ENCODE measurements around the gene CD276.

The CD276 gene

DNA sequence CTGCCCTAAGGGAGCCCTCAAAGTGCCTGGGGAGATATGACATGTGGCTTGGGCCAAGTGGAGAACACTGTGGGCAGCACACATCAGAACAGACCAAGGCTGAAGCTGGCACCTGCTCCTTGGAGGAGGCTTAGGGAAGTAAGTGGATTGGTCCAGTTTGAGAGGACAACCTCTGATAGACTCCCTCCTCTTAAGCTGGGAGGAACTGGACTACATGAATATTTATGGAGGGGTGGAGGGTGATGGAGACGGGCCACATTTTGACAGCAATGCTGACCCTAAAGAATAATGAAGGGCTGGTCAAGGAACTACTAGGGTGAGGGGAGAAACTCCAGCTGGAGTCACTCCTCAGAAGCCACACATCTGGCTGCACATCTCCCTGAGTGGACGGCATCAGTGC, 6.5 kb upstream of the CD276 start:
- Histone ChIP-seq H3K79me2 (ENCODE audit: control insufficient read depth, low read length) (no peaks in the 10 kb centered on the region), H3K4me2 (ENCODE audit: low read length) (no peak overlapping the region), H3F3A (ENCODE audit: control insufficient read depth, insufficient read depth) (no peaks in the 10 kb centered on the region), H3K36me3 (ENCODE audit: control insufficient read depth, low read length) (no peaks in the 10 kb centered on the region), H3K9me3 (ENCODE audit: control insufficient read depth, insufficient read depth, low read length) (no peaks in the 10 kb centered on the region), H3K4me3 (ENCODE audit: low read length) (no peak overlapping the region), H3K9me2 (replicated peaks; ENCODE audit: control insufficient read depth, low read length) (no peaks in the 10 kb centered on the region), H3K27ac (ENCODE audit: low read depth, low read length) (no peak overlapping the region), H4K20me1 (ENCODE audit: control insufficient read depth, insufficient read depth, low read depth, low read length) (no peaks in the 10 kb centered on the region), H3K4me1 (ENCODE audit: control insufficient read depth, low read length) (no peaks in the 10 kb centered on the region), H3K27me3 (ENCODE audit: control insufficient read depth, low read length) (peaks cover 27% of the 10 kb centered on the region)
- no peak for TF ChIP-seq EZH2phosphoT487 (IDR thresholded peaks at IDR 0.05; ENCODE audit: borderline replicate concordance, low read length)

DNA sequence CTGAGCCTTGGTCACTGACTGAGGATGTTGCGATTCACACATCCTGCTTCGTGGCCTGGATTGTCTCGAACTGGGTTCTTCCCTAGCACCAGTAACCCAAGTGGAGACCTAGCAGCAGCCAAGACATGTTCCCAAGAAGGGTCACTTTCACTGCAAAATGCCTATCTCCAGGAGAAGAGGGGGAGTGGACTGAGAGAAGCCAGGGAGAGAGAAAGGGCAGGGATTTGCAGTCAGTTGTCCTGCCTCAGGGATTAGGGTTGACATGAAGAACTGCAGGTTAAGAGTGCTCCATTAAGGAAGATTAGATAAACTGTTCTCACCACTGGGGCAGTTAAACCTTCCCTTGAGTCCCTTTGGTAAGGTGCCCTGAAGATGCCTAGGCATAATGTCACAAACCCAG, 5.7 kb upstream of the CD276 start:
- Histone ChIP-seq H3K27me3 (ENCODE audit: control insufficient read depth, low read length) (peaks cover 21% of the 10 kb centered on the region), H3K4me1 (ENCODE audit: control insufficient read depth, low read length) (no peaks in the 10 kb centered on the region), H3K79me2 (ENCODE audit: control insufficient read depth, low read length) (no peaks in the 10 kb centered on the region), H3K36me3 (ENCODE audit: control insufficient read depth, low read length) (no peaks in the 10 kb centered on the region), H3K4me2 (ENCODE audit: low read length) (no peak overlapping the region), H3K9me2 (replicated peaks; ENCODE audit: control insufficient read depth, low read length) (no peaks in the 10 kb centered on the region), H3K9me3 (ENCODE audit: control insufficient read depth, insufficient read depth, low read length) (no peaks in the 10 kb centered on the region), H3K4me3 (ENCODE audit: low read length) (no peak overlapping the region), H4K20me1 (ENCODE audit: control insufficient read depth, insufficient read depth, low read depth, low read length) (no peaks in the 10 kb centered on the region), H3K27ac (ENCODE audit: low read depth, low read length) (no peak overlapping the region), H3F3A (ENCODE audit: control insufficient read depth, insufficient read depth) (no peaks in the 10 kb centered on the region)
- TF ChIP-seq CTCF (IDR thresholded peaks at IDR 0.05; ENCODE audit: low read depth, low read length, poor library complexity, severe bottlenecking) (no peak), EZH2phosphoT487 (IDR thresholded peaks at IDR 0.05; ENCODE audit: borderline replicate concordance, low read length) (no peak)

DNA sequence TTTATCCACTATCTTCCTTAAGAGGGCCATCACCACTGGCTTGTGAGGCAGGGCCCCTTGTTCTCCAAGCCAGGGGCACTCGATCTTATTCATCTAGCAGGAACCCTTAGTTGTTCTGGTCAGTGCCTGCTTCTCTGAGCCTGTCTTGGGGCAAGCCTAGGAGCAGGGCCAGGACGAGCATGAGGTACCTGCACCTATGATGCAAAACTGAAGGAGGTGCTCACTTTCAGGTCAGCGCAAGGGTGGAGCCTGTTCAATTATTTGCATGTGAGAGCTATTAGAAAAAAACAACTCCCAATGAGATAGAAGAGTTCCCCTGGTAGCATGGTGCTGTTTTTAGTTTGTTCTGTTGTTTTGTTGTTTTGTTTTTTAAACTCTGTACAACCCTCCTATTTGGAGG, 5.0 kb upstream of the CD276 start:
- TF ChIP-seq EZH2phosphoT487 (IDR thresholded peaks at IDR 0.05; ENCODE audit: borderline replicate concordance, low read length) = no peak
- no peaks in the 10 kb centered on the region for H3F3A ChIP-seq (ENCODE audit: control insufficient read depth, insufficient read depth)
- no peaks in the 10 kb centered on the region for H4K20me1 ChIP-seq (ENCODE audit: control insufficient read depth, insufficient read depth, low read depth, low read length)
- no peaks in the 10 kb centered on the region for H3K36me3 ChIP-seq (ENCODE audit: control insufficient read depth, low read length)
- H3K4me2 ChIP-seq (ENCODE audit: low read length) = no peak overlapping the region
- H3K79me2 ChIP-seq (ENCODE audit: control insufficient read depth, low read length) = no peaks in the 10 kb centered on the region
- H3K4me3 ChIP-seq (ENCODE audit: low read length) = no peak overlapping the region
- no peaks in the 10 kb centered on the region for H3K4me1 ChIP-seq (ENCODE audit: control insufficient read depth, low read length)
- no peaks in the 10 kb centered on the region for H3K9me3 ChIP-seq (ENCODE audit: control insufficient read depth, insufficient read depth, low read length)
- peaks cover 14% of the 10 kb centered on the region; the same call in 1 of the 2 replicates for H3K27me3 ChIP-seq (ENCODE audit: control insufficient read depth, low read length)
- H3K27ac ChIP-seq (ENCODE audit: low read depth, low read length) = no peak overlapping the region
- no peaks in the 10 kb centered on the region for H3K9me2 ChIP-seq (replicated peaks; ENCODE audit: control insufficient read depth, low read length)

- TF ChIP-seq CTCF (IDR thresholded peaks at IDR 0.05; ENCODE audit: low read depth, low read length, poor library complexity, severe bottlenecking) (no peak), EZH2phosphoT487 (IDR thresholded peaks at IDR 0.05; ENCODE audit: borderline replicate concordance, low read length) (no peak)
- H3K4me1 ChIP-seq (ENCODE audit: control insufficient read depth, low read length) = no peaks in the 10 kb centered on the region
Observed at GRCh38 chr15:73679964-73680363, 4.2 kb upstream of the CD276 start.

More at GRCh38 chr15:73679964-73680363, 4.2 kb upstream of the CD276 start:
- Histone ChIP-seq H3K27me3 (ENCODE audit: control insufficient read depth, low read length) (peaks cover 10% of the 10 kb centered on the region; the same call in 1 of the 2 replicates), H3K36me3 (ENCODE audit: control insufficient read depth, low read length) (no peaks in the 10 kb centered on the region), H3K4me3 (ENCODE audit: low read length) (no peak overlapping the region), H3K79me2 (ENCODE audit: control insufficient read depth, low read length) (no peaks in the 10 kb centered on the region), H3K27ac (ENCODE audit: low read depth, low read length) (no peak overlapping the region), H3K4me2 (ENCODE audit: low read length) (no peak overlapping the region), H3F3A (ENCODE audit: control insufficient read depth, insufficient read depth) (no peaks in the 10 kb centered on the region), H4K20me1 (ENCODE audit: control insufficient read depth, insufficient read depth, low read depth, low read length) (no peaks in the 10 kb centered on the region), H3K9me2 (replicated peaks; ENCODE audit: control insufficient read depth, low read length) (no peaks in the 10 kb centered on the region), H3K9me3 (ENCODE audit: control insufficient read depth, insufficient read depth, low read length) (no peaks in the 10 kb centered on the region)

All from DOHH2 (cell line).